ENCODE results near the gene PLCB3.

Gene PLCB3

DNA sequence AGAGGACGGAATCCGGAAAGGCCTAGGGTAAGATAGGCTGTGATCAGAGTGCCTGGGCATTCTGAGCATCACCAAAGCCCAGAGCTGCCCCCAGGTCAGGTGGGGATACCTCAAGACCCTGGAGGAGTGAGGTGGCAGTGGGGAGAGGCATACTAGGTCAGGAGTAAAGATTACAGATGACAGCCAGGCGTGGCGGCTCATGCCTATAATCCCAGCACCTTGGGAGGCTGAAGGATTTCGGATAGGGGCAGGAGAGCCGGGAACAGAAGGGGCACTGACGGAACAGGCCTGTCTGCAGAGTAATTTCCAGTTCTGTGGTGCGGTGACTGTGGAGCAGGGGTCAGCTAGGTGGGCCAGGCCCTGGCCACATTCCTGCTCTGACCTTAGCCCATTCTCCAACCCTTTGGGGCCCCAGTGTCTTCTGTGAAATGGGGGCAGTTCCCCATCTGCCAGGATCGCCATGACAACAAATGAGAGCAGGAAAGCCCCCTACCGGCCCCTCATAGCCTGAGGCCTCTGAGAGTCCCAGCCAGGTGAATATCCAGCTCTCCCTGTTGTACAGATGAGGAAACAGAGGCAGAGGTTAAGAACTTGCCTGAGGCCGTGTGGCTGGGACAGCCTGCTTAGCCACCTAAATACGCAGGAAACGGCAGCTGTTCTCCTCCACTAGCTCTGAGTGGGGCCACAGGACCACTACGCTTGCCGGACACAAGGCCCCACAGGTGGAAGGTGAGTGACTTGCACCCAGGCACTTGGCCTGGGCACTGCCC lies 23.9 kb downstream of the PLCB3 start:
- DNase-seq (ENCODE audit: low spot score in 2 of 2): no peak
- Mint-ChIP-seq H3K27me3 (no peaks in the 10 kb centered on the region), H3K36me3 (ENCODE audit: insufficient read depth) (peaks cover 23% of the 10 kb centered on the region), H3K4me1 (peaks cover 12% of the 10 kb centered on the region), H3K9me3 (no peaks in the 10 kb centered on the region), H3K27ac (ENCODE audit: low read depth) (no peak overlapping the region), H3K4me3 (no peak overlapping the region)
- no peak for ATAC-seq (replicated peaks; ENCODE audit: extremely low read depth, poor library complexity, severe bottlenecking)

GRCh38 chr11:64275841-64276240 lies 24.5 kb downstream of the PLCB3 start:
- DNase-seq (ENCODE audit: low spot score in 2 of 2) (no peak), ATAC-seq (replicated peaks; ENCODE audit: extremely low read depth, poor library complexity, severe bottlenecking) (no peak)
- Mint-ChIP-seq H3K27ac (ENCODE audit: low read depth) (no peak overlapping the region), H3K4me1 (peaks cover 9% of the 10 kb centered on the region), H3K27me3 (no peaks in the 10 kb centered on the region), H3K9me3 (no peaks in the 10 kb centered on the region), H3K36me3 (ENCODE audit: insufficient read depth) (peaks cover 17% of the 10 kb centered on the region), H3K4me3 (no peak overlapping the region)

DNA sequence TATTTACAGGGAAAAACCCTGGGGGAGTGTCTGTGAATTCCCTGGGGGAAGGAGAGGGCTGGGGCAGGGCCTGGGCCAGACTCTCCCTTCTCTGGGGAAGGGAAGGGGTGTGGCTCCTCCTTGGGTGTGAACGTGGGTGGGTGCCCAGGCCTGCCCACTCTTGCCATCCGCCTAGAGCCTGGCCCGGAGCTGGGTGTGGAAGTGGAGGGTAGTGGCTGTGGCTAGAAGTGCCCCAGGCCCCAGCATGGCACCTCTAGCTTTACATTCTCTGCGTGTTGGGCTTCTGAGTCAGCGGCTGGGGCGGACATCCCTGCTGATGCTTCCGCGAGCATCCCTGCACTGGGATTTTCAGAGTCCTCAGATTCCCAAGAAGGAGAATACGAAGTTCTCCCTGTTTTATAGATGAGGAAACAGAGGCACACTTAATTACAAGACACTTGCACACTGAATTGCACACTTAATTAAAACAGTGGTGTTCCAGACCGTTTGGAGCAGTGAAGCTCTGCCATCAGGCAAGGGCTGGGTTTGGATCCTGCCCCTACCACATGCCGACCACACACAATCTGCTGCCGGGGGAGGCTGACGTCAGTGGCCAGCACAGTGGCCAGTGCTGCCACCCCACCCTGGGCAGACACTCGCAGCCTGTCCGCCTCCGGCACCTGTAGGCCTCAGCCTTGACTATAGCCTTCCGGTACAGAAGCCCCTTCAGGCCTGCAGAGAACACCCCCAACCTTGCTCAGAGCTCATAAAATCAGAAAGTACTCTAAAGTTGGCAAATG lies 25.5 kb downstream of the PLCB3 start:
- ATAC-seq (replicated peaks; ENCODE audit: extremely low read depth, poor library complexity, severe bottlenecking): no peak
- H3K9me3 Mint-ChIP-seq: no peaks in the 10 kb centered on the region

GRCh38 chr11:64278576-64279190 lies 27.4 kb downstream of the PLCB3 start:
- Mint-ChIP-seq H3K9me3 (no peaks in the 10 kb centered on the region), H3K4me3 (no peak overlapping the region), H3K4me1 (peaks cover under 1% of the 10 kb centered on the region), H3K36me3 (ENCODE audit: insufficient read depth) (peaks cover 8% of the 10 kb centered on the region), H3K27ac (ENCODE audit: low read depth) (peak overlapping the region; percentile 78), H3K27me3 (no peaks in the 10 kb centered on the region)
- DNase-seq (ENCODE audit: low spot score in 2 of 2) (no peak), ATAC-seq (replicated peaks; ENCODE audit: extremely low read depth, poor library complexity, severe bottlenecking) (no peak)

More for the DNA sequence above, 25.5 kb downstream of the PLCB3 start:
- Mint-ChIP-seq H3K4me3 (no peak overlapping the region), H3K4me1 (peaks cover 2% of the 10 kb centered on the region), H3K27me3 (no peaks in the 10 kb centered on the region), H3K27ac (ENCODE audit: low read depth) (no peak overlapping the region), H3K36me3 (ENCODE audit: insufficient read depth) (peaks cover 12% of the 10 kb centered on the region)
- DNase-seq (ENCODE audit: low spot score in 2 of 2): no peak

DNA sequence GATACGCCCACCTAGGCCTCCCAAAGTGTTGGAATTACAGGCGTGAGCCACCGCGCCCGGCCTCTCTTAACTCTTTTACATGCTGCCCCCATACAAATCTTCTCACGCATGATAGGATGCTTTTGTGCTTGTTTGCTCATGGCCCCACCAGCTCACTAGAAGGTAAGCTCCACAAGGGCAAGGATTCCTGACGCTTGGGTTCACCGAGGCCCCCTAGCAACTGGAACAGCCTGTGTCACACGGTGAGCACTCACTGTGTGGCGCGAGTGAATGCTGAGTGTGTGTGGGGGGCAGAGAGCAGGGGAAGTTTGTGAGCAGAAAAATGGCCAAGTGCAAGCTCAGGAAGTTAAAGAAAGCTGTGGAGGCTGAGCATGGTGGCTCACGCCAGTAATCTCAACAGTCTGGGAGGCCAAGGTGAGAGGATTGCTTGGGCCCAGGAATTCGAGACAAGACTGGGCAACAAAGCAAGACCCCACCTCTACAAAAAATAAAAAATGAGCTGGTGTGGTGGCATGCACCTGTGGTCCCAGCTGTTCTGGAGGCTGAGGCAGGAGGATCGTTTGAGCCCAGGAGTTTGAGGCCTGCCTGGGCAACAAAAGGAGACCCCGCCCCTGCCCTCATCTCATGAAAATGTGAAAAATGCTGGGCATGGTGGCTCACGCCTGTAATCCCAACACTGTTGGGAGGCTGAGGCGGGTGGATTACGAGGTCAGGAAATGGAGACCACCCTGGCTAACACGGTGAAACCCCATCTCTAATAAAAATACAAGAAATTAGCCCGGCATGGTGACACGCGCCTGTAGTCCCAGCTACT lies 30.8 kb downstream of the PLCB3 start:
- no peak for DNase-seq (ENCODE audit: low spot score in 2 of 2)
- H3K27me3 Mint-ChIP-seq: no peaks in the 10 kb centered on the region
- H3K36me3 Mint-ChIP-seq (ENCODE audit: insufficient read depth): peaks cover 11% of the 10 kb centered on the region
- peak overlapping the region; percentile 87 for H3K4me3 Mint-ChIP-seq
- H3K9me3 Mint-ChIP-seq: no peaks in the 10 kb centered on the region
- peak overlapping the region; percentile 97 for H3K27ac Mint-ChIP-seq (ENCODE audit: low read depth)
- no peak for ATAC-seq (replicated peaks; ENCODE audit: extremely low read depth, poor library complexity, severe bottlenecking)
- H3K4me1 Mint-ChIP-seq: peaks cover 16% of the 10 kb centered on the region

GRCh38 chr11:64283092-64283491 lies 31.8 kb downstream of the PLCB3 start:
- peak overlapping the region; percentile 87 for H3K4me3 Mint-ChIP-seq
- H3K27ac Mint-ChIP-seq (ENCODE audit: low read depth): peak overlapping the region; percentile 97
- peaks cover 16% of the 10 kb centered on the region for H3K4me1 Mint-ChIP-seq
- ATAC-seq (replicated peaks; ENCODE audit: extremely low read depth, poor library complexity, severe bottlenecking): no peak
- no peak for DNase-seq (ENCODE audit: low spot score in 2 of 2)
- no peaks in the 10 kb centered on the region for H3K27me3 Mint-ChIP-seq
- H3K9me3 Mint-ChIP-seq: no peaks in the 10 kb centered on the region
- peaks cover 11% of the 10 kb centered on the region for H3K36me3 Mint-ChIP-seq (ENCODE audit: insufficient read depth)

DNA sequence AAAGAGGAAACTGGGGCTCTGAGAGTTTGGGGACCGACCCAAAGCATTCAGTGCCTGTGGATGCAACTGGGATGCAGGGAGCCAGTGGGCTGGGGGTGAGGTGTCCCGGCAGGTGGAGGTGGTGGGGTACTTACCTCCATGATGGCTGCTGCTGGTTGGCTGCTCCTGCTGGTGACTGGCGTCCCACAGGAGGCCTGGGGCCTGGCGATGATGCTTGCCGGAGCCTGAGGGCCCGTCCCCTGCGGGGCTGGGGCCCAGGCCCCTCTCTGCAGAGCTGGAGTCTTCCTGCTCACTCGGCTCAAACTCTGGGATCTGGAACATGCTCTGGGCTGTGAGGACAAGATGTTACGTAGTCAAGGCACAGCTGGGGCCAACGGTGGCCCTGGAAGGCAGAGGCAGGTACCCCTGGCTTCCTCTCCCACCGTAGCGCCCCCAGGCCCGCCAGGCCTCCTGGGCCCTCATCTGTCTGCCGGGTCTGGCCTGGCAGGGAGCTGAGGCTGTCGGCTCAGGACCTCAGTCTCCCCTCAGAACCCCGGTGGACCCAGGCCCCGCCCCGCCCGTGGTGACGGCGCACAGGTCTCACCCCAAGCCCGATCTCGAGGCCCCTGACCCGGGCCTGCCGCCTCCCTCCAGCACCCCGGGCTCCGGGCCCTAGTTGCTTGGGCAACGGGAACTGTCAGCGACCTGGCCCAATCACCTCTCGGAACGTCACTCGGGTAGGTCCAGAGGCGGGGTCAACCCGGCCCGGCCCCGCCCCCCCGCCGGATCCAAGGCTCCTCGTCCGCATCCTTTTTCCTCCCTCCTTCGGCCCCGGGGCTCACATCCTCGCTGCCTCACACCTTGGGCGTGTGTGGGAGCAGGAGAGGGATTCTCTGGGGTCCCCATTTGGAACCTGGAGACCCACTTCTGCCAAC lies 33.0 kb downstream of the PLCB3 start, which contains the start of gene BAD:
Gene BAD (minus strand): TSS at position 618 of the 914 bp plus-strand sequence. CDS start 297 bp downstream, at position 321.
- DNase-seq (ENCODE audit: low spot score in 2 of 2): peak; percentile 78 to 86
- peaks cover 19% of the 10 kb centered on the region for H3K4me1 Mint-ChIP-seq
- ATAC-seq (replicated peaks; ENCODE audit: extremely low read depth, poor library complexity, severe bottlenecking): peak; percentile 81

DNA sequence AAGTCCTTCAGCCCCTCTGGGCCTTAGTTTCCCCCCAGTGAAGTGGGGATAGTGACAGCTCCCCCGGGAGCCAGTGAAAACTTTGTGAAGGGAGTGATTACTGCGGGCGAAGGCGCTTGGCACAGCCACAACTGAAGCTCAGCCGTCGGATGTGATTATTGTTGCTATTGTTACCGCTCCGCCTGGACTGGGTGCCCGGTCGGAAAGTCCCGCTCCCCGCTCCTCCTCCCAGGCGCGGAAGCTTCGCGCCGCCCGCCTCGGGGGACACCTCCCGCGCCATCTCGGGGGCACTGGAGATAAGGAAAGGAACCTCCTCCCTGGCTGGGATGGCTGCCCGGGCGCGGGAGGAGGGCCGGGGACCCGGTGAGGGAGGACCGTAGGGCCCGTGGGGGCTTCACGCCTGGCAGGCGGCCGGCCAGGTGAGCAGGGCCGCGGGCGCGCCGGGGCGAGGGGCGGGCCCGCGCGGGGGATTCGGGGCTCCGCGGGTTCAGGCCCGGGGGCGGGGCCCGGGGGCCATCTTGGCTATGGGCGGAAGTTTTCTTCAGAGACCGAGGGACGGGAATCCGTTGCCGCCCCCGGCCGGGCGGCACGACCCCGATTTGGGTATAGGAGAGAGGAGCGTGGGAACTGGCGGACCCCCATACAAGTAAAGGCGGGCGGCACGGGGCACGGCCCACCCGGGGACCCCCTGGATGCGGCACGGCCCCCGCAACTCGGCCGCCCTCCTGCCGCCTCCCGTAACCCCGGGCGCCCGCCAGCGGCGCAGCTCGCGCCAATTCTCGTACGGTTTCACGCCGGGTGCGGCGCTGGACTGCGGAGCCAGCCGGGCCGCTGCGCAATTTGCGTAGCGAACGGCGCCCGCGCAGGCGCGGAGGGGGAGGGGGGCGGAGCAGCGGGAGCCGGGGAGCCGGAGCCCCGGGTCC lies 33.9 kb downstream of the PLCB3 start, which contains the start of gene GPR137:
Gene GPR137 (plus strand): TSS at position 887 of the 923 bp plus-strand sequence. CDS start 677 bp downstream, outside the sequence.
- Mint-ChIP-seq H3K4me1 (peaks cover 20% of the 10 kb centered on the region), H3K36me3 (ENCODE audit: insufficient read depth) (peaks cover 9% of the 10 kb centered on the region), H3K9me3 (no peaks in the 10 kb centered on the region), H3K4me3 (peak within 1 kb of the TSS; percentile 87), H3K27ac (ENCODE audit: low read depth) (peak within 1 kb of the TSS; percentile 97), H3K27me3 (no peaks in the 10 kb centered on the region)
- ATAC-seq (replicated peaks; ENCODE audit: extremely low read depth, poor library complexity, severe bottlenecking) (peak; percentile 80), DNase-seq (ENCODE audit: low spot score in 2 of 2) (peak; percentile 91 to 96)

More for the DNA sequence above, 33.0 kb downstream of the PLCB3 start, which contains the start of gene BAD:
- no peaks in the 10 kb centered on the region for H3K27me3 Mint-ChIP-seq
- H3K9me3 Mint-ChIP-seq: no peaks in the 10 kb centered on the region
- H3K27ac Mint-ChIP-seq (ENCODE audit: low read depth): peak within 1 kb of the TSS; percentile 97
- H3K36me3 Mint-ChIP-seq (ENCODE audit: insufficient read depth): peaks cover 9% of the 10 kb centered on the region
- H3K4me3 Mint-ChIP-seq: peak within 1 kb of the TSS; percentile 87

GRCh38 chr11:64285885-64286800 lies 34.8 kb downstream of the PLCB3 start:
- H3K27me3 Mint-ChIP-seq: peaks cover 9% of the 10 kb centered on the region

GRCh38 chr11:64286801-64287159 lies 35.5 kb downstream of the PLCB3 start:
- peak overlapping the region; percentile 87 for H3K4me3 Mint-ChIP-seq
- no peak for DNase-seq (ENCODE audit: low spot score in 2 of 2)
- H3K27me3 Mint-ChIP-seq: peaks cover 9% of the 10 kb centered on the region
- H3K9me3 Mint-ChIP-seq: no peaks in the 10 kb centered on the region
- H3K4me1 Mint-ChIP-seq: peaks cover 25% of the 10 kb centered on the region
- no peak for ATAC-seq (replicated peaks; ENCODE audit: extremely low read depth, poor library complexity, severe bottlenecking)
- H3K27ac Mint-ChIP-seq (ENCODE audit: low read depth): peak overlapping the region; percentile 88
- peaks cover 6% of the 10 kb centered on the region for H3K36me3 Mint-ChIP-seq (ENCODE audit: insufficient read depth)

More at GRCh38 chr11:64285885-64286800, 34.8 kb downstream of the PLCB3 start:
- Mint-ChIP-seq H3K9me3 (no peaks in the 10 kb centered on the region), H3K4me3 (peak overlapping the region; percentile 87), H3K4me1 (peaks cover 25% of the 10 kb centered on the region), H3K27ac (ENCODE audit: low read depth) (peak overlapping the region; percentile 97), H3K36me3 (ENCODE audit: insufficient read depth) (peaks cover 9% of the 10 kb centered on the region)
- no peak for DNase-seq (ENCODE audit: low spot score in 2 of 2)
- no peak for ATAC-seq (replicated peaks; ENCODE audit: extremely low read depth, poor library complexity, severe bottlenecking)

Measured in central memory CD8-positive, alpha-beta T cell (primary cell).